ENCODE measurements around the gene CPA2.
"Not testable (repeated sequence)": the region's sequence is repeated elsewhere in the genome, so short reads cannot be mapped to it uniquely, and the experiment has no call there.

CPA2 gene
- 0 reads per million in 3 donors for total RNA-seq

DNA sequence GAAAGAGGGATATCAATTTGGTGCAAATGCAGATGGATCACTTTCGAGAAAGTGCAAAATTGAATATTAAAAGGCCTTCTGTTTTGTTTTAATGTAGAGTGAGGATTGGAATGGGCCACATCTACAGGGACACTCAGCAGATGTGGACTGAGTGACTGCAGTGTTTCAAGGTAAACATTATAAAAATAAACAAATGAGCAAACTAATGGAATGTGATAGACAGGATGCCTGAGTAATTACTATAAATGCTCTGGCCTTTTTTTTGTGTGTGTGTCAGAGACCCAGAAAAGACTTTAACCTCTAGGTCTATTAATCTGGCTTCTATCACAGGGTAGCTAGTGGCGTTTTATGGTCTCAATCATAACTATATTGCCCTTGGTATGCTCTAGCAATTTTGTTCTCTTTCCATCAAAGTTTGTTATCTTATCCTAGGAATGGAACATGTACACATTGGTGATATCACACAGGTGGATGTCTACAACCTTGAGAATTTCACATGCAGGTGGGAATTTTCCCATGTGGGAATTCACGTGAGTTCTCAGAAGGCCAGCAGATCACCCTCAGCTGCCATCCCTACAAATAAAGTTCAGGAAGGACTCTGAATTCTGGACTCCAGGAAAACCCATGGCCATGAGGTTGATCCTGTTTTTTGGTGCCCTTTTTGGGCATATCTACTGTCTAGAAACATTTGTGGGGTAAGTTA is at the start of gene CPA2:
CPA2 (plus strand) TSS at position 606 of the 703 bp plus-strand sequence; CDS start at position 625, 19 bp downstream.
- no peaks in the 10 kb centered on the region for H3K36me3 ChIP-seq (ENCODE audit: control insufficient read depth, insufficient read depth, low read length)
- peaks cover 4% of the 10 kb centered on the region for H3K27me3 ChIP-seq (replicated peaks; ENCODE audit: control insufficient read depth, insufficient read depth, low read length, poor library complexity, severe bottlenecking)
- no peaks in the 10 kb centered on the region for H3K4me1 ChIP-seq (ENCODE audit: control insufficient read depth, insufficient read depth, low read length, poor library complexity, severe bottlenecking)
- DNase-seq: no peak
- H3K9me3 ChIP-seq (ENCODE audit: control insufficient read depth, low read length): no peaks in the 10 kb centered on the region
- H3K4me3 ChIP-seq (ENCODE audit: insufficient read depth, low read depth, low read length, poor library complexity, severe bottlenecking): no peak within 1 kb of the TSS
- H3K27ac ChIP-seq (ENCODE audit: insufficient read depth, low read length, poor library complexity, severe bottlenecking): no peak within 1 kb of the TSS

DNA sequence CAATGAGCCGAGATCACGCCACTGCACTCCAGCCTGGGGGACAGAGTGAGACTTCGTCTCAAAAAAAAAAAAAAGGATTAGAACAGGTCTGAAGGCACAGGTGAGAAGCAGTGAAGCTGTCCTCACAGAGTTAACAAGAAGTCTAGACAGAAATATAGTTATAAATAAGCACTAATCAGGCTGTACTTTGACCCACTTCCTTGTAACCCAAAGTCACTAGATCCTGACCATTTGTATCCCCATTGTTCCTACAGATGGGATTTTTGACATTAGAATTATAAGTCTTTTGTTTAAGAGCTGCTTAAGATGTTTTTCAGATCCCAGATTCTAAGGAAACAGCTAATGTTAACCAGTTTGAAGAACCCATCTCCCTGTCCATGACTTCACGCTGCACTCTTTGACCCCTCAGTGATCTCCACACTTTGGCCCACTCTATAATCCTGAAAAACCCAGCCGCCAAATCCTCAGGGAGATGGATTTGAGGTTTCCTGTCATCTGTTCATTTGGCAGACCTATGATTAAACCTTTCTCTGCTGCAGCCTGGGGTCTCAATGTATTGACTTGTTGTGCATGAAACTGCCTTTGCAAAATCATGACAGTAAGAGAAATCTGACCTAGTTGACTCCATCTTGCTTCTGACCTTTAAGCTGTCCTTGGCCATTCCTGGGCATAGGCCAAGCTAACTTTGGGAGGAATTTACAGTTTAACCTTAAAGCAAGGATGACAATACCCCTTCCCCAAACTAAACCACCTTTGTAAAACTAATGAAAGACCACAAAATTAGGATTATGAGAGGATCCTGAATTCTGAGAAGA is 47.6 kb upstream of the CPA2 start:
- no peaks in the 10 kb centered on the region for H3K4me1 ChIP-seq (ENCODE audit: control insufficient read depth, insufficient read depth, low read length, poor library complexity, severe bottlenecking)
- no peak for DNase-seq
- H3K27me3 ChIP-seq (replicated peaks; ENCODE audit: control insufficient read depth, insufficient read depth, low read length, poor library complexity, severe bottlenecking): no peaks in the 10 kb centered on the region
- no peaks in the 10 kb centered on the region for H3K36me3 ChIP-seq (ENCODE audit: control insufficient read depth, insufficient read depth, low read length)
- no peaks in the 10 kb centered on the region for H3K9me3 ChIP-seq (ENCODE audit: control insufficient read depth, low read length)
- H3K27ac ChIP-seq (ENCODE audit: insufficient read depth, low read length, poor library complexity, severe bottlenecking): no peak overlapping the region
- H3K4me3 ChIP-seq (ENCODE audit: insufficient read depth, low read depth, low read length, poor library complexity, severe bottlenecking): no peak overlapping the region

DNA sequence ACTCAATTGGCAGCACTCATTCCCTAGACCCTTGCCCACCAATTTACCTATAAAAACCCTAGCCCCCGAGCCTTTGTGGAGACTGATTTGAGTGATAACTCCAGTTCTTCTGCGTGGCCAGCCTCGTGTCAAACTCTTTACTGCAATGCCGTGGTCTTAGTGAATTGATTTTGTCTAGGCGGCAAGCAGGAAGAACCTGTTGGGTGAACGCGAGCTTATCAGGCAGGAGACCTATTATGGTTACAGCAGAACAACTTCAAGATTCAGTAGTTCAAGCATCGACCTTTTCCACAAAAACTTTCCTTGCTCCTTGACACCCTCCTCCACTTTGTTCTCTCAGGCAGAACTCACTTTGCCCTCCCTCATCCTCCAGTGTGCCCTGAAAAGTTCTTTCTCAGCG is 46.8 kb upstream of the CPA2 start:
- Histone ChIP-seq H3K27ac (ENCODE audit: insufficient read depth, low read length, poor library complexity, severe bottlenecking) (no peak overlapping the region), H3K4me3 (ENCODE audit: insufficient read depth, low read depth, low read length, poor library complexity, severe bottlenecking) (no peak overlapping the region), H3K4me1 (ENCODE audit: control insufficient read depth, insufficient read depth, low read length, poor library complexity, severe bottlenecking) (no peaks in the 10 kb centered on the region), H3K9me3 (ENCODE audit: control insufficient read depth, low read length) (no peaks in the 10 kb centered on the region), H3K27me3 (replicated peaks; ENCODE audit: control insufficient read depth, insufficient read depth, low read length, poor library complexity, severe bottlenecking) (no peaks in the 10 kb centered on the region), H3K36me3 (ENCODE audit: control insufficient read depth, insufficient read depth, low read length) (no peaks in the 10 kb centered on the region)
- DNase-seq: no peak

DNA sequence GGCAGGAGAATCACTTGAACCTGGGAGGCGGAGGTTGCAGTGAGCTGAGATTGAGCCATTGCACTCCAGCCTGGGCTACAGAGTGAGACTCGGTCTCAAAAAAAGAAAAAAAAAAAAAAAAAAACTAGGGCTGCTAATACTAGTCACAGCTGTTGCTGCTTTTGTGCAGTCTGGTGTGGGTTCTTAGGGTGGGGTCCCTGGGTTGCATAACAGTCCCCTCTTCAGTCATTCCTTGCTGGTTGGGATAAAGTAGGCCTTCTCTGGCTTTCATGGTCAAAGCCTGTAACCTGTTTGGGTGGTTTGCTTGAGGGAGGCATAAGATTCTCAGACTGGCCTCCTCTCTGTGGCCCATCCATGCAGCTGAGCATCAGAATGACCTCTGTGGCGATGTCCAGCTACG is 44.9 kb upstream of the CPA2 start:
- Histone ChIP-seq H3K9me3 (ENCODE audit: control insufficient read depth, low read length) (no peaks in the 10 kb centered on the region), H3K27ac (ENCODE audit: insufficient read depth, low read length, poor library complexity, severe bottlenecking) (no peak overlapping the region), H3K4me3 (ENCODE audit: insufficient read depth, low read depth, low read length, poor library complexity, severe bottlenecking) (no peak overlapping the region), H3K4me1 (ENCODE audit: control insufficient read depth, insufficient read depth, low read length, poor library complexity, severe bottlenecking) (no peaks in the 10 kb centered on the region), H3K36me3 (ENCODE audit: control insufficient read depth, insufficient read depth, low read length) (no peaks in the 10 kb centered on the region), H3K27me3 (replicated peaks; ENCODE audit: control insufficient read depth, insufficient read depth, low read length, poor library complexity, severe bottlenecking) (no peaks in the 10 kb centered on the region)
- DNase-seq: no peak

DNA sequence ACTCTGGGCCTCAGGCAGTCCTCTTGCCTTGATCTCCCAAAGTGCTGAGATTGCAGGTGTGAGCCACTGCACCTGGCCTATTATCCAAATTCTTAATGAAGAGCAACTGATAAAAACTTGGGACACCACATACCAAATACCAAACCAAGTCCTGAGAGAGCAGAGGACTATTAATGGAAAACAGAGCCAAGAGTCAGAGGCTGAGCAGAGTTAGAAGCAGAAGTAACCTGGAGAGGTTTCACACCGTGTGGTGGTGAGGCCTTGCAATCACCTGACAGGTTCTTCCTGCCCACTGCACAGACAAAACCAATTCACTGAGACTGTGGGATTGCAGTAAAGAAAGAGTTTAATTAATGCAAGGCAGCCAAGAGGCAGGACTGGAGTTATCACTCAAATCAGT is 43.0 kb upstream of the CPA2 start:
- H3K9me3 ChIP-seq (ENCODE audit: control insufficient read depth, low read length): no peaks in the 10 kb centered on the region
- no peaks in the 10 kb centered on the region for H3K4me1 ChIP-seq (ENCODE audit: control insufficient read depth, insufficient read depth, low read length, poor library complexity, severe bottlenecking)
- no peaks in the 10 kb centered on the region for H3K36me3 ChIP-seq (ENCODE audit: control insufficient read depth, insufficient read depth, low read length)
- DNase-seq: no peak
- no peak overlapping the region for H3K27ac ChIP-seq (ENCODE audit: insufficient read depth, low read length, poor library complexity, severe bottlenecking)
- H3K4me3 ChIP-seq (ENCODE audit: insufficient read depth, low read depth, low read length, poor library complexity, severe bottlenecking): no peak overlapping the region
- H3K27me3 ChIP-seq (replicated peaks; ENCODE audit: control insufficient read depth, insufficient read depth, low read length, poor library complexity, severe bottlenecking): no peaks in the 10 kb centered on the region

DNA sequence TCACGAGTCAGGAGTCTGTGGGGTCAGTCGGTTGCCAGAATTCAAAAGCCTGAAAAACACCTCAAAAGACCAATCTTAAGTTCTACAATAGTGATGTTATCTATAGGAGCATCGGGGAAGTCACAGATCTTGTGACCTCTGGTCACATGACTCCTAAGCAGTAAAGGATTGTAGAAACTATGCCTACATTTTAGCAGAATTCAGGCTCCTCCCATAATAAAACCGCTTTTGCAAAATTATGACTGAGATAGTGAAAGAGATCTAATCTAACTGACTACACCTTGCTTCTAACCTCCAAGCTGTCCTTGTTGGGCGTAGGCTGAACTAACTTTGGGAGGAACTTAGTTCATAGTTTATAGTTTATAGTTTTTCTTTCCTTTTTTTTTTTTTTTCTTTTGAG is 42.5 kb upstream of the CPA2 start:
- H3K27ac ChIP-seq (ENCODE audit: insufficient read depth, low read length, poor library complexity, severe bottlenecking): no peak overlapping the region

DNA sequence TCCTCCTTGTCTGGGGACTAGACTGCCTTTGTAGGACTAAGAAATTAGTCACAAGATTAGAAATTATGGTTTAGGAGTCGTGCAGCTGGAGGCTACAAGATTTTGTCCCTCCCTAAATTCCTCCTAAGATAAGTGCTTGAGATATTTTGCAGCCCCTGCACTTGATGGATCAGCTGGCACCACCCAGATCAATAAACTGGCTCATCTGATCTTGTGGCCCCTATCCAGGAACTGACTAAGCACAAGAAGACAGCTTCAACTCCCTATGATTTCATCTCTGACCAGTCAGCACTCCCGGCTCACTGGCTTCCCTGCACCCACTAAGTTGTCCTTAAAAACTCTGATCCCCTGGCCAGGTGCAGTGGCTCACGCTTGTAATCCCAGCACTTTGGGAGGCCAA is 41.7 kb upstream of the CPA2 start:
- not testable (repeated sequence) for H3K27ac ChIP-seq (ENCODE audit: insufficient read depth, low read length, poor library complexity, severe bottlenecking); H3K9me3 ChIP-seq (ENCODE audit: control insufficient read depth, low read length); DNase-seq; H3K27me3 ChIP-seq (replicated peaks; ENCODE audit: control insufficient read depth, insufficient read depth, low read length, poor library complexity, severe bottlenecking); H3K4me1 ChIP-seq (ENCODE audit: control insufficient read depth, insufficient read depth, low read length, poor library complexity, severe bottlenecking); H3K36me3 ChIP-seq (ENCODE audit: control insufficient read depth, insufficient read depth, low read length); H3K4me3 ChIP-seq (ENCODE audit: insufficient read depth, low read depth, low read length, poor library complexity, severe bottlenecking)

More for the DNA sequence above, 42.5 kb upstream of the CPA2 start:
- Histone ChIP-seq H3K27me3 (replicated peaks; ENCODE audit: control insufficient read depth, insufficient read depth, low read length, poor library complexity, severe bottlenecking) (no peaks in the 10 kb centered on the region), H3K36me3 (ENCODE audit: control insufficient read depth, insufficient read depth, low read length) (no peaks in the 10 kb centered on the region), H3K9me3 (ENCODE audit: control insufficient read depth, low read length) (no peaks in the 10 kb centered on the region), H3K4me1 (ENCODE audit: control insufficient read depth, insufficient read depth, low read length, poor library complexity, severe bottlenecking) (no peaks in the 10 kb centered on the region), H3K4me3 (ENCODE audit: insufficient read depth, low read depth, low read length, poor library complexity, severe bottlenecking) (no peak overlapping the region)
- DNase-seq: no peak

DNA sequence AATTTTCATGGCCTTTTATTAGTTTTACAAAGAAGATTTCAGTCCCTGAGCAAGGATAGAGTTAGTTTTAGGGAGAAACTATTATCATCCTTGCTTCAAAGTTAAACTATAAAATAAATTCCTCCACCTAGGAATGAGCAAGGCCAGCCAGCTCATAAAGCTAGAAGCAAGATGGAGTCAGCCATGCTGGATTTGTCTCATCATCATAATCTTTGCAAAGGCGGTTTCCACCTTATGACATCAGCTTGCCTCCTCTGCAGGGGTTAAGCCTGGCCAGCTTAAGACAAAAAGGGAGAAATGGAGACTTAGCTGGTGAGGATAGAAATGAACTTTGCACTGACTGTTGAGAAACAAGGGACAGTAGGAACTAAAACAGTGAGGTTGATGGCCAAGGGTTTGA is 40.3 kb upstream of the CPA2 start:
- H3K36me3 ChIP-seq (ENCODE audit: control insufficient read depth, insufficient read depth, low read length): no peaks in the 10 kb centered on the region
- H3K4me1 ChIP-seq (ENCODE audit: control insufficient read depth, insufficient read depth, low read length, poor library complexity, severe bottlenecking): no peaks in the 10 kb centered on the region
- DNase-seq: no peak
- no peaks in the 10 kb centered on the region for H3K9me3 ChIP-seq (ENCODE audit: control insufficient read depth, low read length)
- no peak overlapping the region for H3K4me3 ChIP-seq (ENCODE audit: insufficient read depth, low read depth, low read length, poor library complexity, severe bottlenecking)
- H3K27ac ChIP-seq (ENCODE audit: insufficient read depth, low read length, poor library complexity, severe bottlenecking): no peak overlapping the region
- no peaks in the 10 kb centered on the region for H3K27me3 ChIP-seq (replicated peaks; ENCODE audit: control insufficient read depth, insufficient read depth, low read length, poor library complexity, severe bottlenecking)

DNA sequence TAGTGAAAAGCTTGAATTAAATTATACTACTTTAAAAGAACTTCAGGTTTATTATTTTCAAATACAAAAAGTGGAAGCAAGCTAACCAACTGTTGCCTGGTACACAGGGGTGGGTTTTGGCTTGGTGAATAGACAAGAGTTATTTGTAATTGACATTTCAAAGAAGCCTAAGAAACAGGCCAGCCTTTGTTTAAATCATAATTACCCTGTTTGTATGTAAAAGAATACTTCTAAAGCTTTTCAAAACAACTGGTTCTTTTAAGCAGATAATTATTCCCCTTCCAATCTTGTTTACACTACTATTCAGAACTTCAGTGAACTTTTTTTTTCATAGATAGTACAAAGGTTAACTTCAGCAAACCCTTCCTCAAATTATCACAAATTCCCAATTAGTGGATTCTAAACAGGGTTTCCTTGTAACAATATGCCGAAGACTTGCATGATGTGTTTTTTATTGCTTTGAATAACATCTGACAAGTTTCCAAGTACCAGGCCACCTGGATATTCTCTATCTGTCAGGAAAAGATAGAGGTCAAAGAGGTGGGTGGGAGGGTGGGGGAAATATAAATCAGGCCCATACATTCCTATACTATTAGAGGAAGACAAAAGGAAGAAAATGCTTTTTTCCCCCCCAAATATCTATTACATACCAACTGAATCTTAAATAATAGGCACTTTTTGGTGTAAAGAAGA is 38.6 kb upstream of the CPA2 start:
- H3K27me3 ChIP-seq (replicated peaks; ENCODE audit: control insufficient read depth, insufficient read depth, low read length, poor library complexity, severe bottlenecking): no peaks in the 10 kb centered on the region
- H3K27ac ChIP-seq (ENCODE audit: insufficient read depth, low read length, poor library complexity, severe bottlenecking): no peak overlapping the region
- no peaks in the 10 kb centered on the region for H3K36me3 ChIP-seq (ENCODE audit: control insufficient read depth, insufficient read depth, low read length)
- no peak overlapping the region for H3K4me3 ChIP-seq (ENCODE audit: insufficient read depth, low read depth, low read length, poor library complexity, severe bottlenecking)
- DNase-seq: no peak
- no peaks in the 10 kb centered on the region for H3K4me1 ChIP-seq (ENCODE audit: control insufficient read depth, insufficient read depth, low read length, poor library complexity, severe bottlenecking)
- H3K9me3 ChIP-seq (ENCODE audit: control insufficient read depth, low read length): no peaks in the 10 kb centered on the region

Data from effector memory CD4-positive, alpha-beta T cell (primary cell).